ENCODE results near the gene HOXB7.
A peak's percentile ranks its signal among the peaks of the same experiment; 100 is the strongest.

Gene HOXB7

DNA sequence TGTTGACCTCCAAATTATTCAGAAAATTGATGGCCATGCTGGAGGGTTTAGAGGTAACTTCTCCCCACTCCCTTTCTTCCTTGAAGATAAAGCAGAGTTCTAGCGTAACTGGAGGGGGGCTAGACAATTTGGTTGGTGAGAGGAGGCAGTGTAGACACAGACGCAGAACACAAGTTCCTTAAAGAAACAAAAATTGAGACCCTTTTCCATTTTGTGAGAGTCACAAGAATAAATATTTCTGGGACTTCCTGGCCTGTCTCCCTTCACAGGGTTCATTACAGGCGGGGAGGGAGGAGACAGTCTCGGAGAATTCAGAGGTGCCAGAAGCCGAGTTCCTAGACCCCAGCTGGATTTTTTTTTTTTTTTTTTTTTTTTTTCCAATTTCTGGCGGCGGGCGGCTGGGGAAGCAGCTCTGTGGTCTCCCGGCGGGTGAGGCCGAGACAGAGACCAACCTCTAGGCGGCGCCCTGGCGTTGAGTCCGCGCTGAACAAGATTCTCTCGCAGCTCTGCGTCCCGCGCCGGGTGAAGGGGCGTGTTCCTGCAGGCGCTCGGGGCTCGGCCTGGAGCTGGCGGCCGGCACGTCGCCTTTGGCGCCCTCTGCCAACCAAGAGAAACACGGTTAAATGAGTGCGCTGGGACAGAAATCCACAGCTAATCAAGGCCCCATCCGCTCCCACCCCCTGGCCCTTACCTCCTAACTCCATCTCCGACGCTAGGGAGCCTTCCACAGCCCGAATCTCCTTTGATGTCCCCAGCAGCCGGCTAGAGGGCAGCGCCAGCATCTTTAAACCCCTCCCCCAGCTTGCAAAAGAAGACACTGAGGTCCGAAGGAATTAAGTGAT is 25.6 kb upstream of the HOXB7 start:
- DNase-seq (ENCODE audit: low read depth in 2 of 2) = peak; percentile 34 to 37

DNA sequence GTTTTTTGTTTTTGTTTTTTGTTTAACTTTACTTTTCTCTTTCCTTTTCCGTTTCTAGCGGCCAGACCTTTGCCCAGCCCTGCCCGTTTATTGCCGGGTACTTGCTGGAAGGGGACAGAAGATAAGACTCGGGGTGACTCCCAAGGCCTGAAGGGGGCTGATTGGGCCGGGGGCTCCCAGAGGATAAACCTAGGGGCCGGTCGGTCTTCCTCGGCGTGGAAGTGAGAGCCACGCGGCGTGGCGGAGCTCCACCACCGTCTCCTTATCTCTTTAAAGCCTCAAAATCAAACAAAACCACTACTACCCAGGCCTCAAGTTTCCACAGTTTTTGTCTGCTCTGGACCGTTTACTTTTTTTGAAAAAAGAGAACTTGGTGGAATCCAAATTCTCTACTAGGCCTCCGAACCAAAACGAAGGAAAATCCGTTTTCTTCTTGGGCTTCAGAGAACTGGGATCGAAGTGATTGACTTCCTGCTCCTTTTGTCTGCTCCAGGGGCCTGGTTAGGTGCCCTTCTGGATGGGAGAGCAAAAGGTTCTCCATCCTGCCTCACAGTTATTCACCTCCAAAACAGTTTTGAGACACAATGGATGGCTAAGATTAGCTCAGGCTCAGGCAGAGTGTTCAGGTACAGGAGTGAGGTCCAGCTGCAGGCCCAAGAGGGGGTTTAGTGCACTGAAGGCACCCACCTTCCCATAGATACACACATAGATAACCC is 23.8 kb upstream of the HOXB7 start:
- no peak for DNase-seq (ENCODE audit: low read depth in 2 of 2)

DNA sequence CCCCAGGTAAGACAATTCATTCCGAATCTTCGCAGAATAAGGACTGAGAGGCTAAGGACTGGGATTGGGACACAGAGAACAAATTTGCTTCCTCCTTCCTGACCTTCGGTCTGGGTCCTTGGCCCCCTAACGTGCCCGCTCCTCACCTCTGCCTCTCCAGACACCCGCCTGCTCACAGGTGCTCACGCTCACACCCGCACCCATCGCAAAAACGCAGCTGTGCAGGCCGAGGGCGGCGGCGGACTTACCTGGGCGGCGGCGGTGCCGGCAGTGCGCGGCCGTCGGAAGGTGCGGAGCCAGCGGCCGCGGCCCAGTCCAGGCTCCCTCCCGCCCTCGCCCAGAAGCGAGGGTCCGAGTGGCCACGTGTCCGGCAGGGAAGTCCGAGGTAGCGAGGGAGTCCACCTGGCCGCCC is 22.5 kb upstream of the HOXB7 start:
- DNase-seq (ENCODE audit: low read depth in 2 of 2) = no peak

DNA sequence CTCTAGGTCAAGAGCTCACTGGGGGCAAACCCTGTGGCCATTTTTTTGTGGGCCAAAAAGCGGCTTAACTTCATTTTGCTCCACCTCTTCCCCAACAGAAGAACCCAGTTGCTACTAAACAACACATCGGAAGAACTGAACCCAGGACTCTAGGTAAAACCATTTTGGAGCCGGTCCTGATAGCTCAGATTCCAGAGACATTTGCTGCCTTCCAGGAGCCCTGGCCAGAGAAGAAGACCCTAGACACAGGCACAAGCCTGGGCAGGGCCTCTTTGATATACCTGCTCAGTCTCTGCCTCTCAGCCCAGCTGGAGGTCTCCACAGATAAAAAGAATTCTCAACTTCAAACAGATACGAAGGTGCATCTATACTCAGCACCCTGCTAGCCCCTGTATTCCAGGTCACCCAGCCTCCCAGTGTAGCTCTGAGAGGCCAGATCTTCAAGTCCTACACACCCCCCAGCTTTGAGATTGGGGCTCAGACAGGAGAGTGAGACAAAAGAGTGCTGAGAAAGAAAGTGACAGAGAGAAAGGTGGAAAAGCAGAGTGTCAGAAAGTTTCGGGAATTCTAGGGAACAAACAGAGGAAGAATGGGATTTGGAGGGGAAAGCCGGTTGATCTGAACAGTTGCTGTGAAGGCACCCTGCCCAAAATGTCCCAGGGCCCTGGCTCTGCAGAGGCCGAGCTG is 21.9 kb upstream of the HOXB7 start:
- DNase-seq (ENCODE audit: low read depth in 2 of 2) = no peak

DNA sequence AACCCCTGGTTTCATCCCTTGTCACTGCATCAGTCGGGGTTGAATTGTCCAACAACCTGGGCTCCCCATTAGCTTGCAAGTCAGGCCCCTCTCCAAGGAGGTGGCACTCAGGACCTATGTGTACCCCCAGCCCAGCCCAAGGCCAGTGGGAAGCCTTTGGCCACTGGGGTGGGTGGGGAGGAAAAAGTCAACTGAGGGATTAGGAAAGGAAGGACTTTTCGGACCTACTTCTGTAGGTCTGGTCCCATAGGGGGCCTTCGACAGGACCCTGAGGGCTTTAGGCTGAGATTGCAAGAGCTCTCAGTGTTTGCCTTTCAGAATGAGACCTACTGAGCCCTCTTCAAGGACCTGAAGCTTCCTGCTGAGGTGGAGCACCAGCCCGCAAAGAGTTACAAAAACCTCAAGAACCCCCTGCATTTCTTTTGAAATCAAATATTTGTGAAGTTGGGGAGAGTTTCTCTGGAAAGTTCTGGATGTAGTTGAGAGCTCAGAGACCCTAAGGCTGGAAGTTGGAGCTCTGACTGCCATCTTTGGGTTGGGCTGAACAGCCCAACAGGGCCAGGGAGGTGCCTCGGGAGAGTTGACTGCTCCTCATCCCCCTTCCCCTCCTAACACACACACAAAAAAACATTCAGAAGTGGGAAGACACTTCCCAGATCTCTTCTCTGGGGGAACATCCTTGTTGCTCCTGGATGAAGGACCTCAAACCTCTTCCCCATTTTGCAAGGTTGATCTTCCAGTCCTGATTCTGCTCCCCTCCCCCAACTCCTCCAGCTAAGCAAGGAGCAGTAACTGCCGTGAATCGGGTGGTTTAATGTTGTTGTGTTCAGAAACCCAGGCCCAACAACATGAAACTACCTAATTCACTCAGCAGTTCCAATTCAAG is 21.1 kb upstream of the HOXB7 start:
- DNase-seq (ENCODE audit: low read depth in 2 of 2) = no peak

DNA sequence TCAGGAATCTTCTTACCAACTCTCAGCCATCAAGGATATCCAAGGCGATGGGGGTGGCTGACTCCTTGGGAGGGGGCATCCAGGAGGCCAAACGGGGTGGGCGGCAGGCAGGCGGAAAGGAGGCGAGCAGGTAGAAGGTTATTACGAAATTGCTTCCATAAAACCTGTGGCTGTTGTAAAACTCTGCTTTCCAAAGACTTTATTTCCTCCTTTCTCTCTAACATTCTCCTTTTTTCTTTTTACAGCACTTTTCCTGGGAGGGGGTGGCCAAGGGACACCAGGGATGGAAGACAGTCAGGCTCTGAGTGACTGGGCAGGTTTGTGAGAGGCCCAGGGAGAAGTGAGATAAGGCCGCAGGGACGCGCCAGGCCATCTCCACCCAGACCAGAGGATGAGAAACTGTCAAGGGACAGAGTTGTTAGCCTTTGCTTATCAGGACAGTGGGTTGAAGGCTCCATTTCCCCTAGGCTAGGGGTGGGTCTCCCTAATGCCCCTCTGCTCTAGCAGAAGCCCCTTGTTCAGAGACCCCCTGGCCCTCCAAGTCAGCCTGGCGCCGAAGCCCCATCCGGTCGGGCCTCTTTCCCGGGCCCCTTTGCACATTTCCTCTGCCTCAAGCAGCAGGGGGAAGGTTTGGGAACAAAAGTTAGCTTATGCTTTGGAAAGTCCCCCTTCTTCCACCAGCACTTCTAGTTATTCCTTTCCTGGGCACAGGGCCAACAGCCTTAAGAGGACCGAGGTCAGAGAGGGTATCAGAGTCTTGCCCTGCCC is 20.3 kb upstream of the HOXB7 start:
- DNase-seq (ENCODE audit: low read depth in 2 of 2) = no peak

DNA sequence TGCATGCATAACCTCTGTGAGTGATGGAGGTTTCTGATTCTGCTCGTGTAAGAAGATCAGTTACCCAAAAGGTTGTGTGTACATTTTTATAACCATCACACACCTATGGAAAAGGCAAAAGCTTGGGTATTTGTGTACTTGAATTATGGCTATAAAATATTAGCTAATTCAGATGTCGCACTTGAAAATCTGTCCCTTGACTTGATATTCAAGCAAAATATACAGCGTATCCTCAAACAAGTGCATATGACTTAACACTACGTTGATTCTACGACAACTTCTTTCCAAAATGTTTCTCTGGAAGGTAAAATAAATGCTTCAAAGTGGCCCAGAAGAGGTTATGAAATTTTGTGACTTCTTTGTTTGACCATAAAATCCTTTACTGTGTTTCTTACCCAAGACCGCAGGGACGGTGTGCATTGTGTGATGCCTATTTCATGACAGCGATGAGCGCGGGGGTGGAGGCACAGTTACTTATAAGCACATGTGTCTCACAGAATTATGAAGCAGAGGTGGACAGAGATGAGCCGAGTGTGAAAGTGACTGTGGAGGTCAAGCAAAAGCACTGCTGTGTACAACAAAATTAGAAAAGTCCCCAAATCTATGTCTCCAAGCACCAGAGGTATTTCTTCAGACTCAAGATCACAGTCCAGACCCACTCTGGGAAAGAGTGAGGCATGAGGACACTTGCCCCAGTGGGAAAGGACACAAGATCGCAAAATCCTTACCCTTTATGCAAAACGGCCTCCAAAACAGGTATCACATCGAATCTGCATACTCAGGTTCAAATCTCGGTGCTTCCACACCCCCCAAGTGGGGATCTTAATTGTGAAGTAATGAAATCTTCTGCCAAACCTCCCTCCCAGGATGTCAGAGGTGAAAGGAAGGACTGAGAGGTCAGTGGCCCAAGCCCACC is 19.4 kb upstream of the HOXB7 start:
- no peak for DNase-seq (ENCODE audit: low read depth in 2 of 2)

DNA sequence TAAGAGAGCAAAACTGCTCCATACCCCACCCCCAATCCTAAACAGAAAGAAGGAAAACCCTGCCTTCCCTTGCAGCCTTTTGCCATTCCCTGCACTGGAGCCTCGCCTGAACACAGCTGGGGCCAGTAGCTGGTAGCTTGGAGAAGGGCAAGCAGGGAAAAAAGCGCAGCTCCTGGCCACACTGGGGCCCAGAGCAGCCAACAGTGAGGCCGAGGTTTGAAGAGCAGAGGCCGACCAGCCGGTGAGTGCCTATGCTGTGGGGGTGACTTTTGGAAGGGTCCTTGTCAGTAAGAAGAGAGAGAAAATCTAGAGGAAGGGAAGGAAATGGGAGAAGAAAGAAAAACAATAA is 18.6 kb upstream of the HOXB7 start:
- no peak for DNase-seq (ENCODE audit: low read depth in 2 of 2)

DNA sequence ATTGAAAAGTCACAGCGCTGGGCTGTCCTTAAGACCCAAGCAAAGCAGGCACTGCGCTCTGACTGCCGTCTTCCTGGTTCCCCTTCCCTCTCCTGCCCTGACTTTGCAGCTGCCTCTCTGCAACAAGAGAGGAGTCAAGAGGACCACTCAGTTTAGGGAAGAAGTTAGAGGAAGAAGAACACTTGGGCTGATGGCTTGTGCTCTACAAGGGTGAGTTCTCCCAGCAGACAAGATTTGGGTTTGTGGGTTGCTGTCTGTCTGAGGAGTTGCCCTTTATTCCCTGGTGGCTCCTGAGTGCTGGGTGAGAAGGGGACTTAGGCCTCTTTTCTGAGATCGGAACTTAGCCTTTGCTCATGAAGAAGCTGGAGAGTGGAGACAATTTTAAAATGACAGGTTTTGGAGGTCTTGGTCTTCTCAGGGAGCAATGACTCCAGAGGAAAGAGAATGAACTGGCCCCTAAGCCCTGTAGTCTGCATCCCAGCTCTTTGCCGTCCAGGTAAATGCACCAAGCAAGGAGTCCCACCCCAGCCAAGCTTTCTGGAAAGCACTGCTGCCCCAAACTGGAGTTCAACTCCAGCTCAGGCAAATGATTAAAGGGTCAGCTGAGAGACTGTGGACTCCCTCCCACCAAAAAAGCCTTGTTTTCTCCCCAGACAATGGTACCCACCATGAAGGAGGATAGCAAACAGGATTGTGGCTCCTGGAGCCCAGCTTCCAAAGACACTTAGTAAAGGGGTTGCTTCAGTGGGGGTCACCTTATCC is 18.0 kb upstream of the HOXB7 start:
- DNase-seq (ENCODE audit: low read depth in 2 of 2) = no peak

DNA sequence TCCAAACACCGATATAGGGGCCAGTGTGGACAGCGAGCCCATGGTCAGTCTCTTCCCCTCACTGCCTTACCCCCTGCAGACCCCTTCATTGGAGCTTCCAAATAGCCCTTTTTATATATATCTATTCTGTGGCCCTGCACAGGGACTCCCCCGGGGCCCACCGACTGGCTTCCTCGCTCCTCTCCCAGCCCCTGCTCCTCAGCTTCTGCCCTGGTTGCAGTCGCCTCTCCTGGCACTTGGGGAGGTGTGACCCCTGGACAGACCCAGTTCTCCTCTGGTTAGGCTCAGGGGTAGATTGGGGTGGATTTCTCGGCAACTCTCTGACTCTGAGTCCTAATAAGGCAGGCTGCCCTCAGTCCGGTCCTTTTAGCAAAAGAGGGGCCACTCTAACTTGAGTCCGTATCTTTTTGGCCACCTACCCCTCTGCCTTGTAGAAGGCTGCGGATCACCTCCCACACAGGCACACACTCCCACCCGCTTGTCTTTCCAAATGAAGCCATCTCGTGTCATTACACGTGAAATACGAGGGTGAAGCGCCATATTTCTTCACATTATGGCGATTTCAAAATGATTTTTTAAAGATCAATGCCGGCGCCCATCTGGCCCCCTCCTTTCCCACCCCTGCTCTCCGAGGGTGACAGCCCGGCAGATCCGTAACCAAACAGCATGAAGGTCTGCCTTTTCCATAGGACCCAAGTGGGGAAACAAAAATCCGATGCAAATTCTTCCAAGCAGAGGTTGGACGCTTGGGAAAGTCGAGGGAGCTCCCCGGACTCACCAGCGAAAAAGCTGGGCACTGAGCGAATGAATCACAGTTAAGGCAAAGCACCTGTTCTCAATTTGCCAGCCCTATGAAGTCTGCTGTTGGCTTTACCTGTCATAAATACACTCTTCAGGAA is 17.1 kb upstream of the HOXB7 start:
- no peak for DNase-seq (ENCODE audit: low read depth in 2 of 2)

DNA sequence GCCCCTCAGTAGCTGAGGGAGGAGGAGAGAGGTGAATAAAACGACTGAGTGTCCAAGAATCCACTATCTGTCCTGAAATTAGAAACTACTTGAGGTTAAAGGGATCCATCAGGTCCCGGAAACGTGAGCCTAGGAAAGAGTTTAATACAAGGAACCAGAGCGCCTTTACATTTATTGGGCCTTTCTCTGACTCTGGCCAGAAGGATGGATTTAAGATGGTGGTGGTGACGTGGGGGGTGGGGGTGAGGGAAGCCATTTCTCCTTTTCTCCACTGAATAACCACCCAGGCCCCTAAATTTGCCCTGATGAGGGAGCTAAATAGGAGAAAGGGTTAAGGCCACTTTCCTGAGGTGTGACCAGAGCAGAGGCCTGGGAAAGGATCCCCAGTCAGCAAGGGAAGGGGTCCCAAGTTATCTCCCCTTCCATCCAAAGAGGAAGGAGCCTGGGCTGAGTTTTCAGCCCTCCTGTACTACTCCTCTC is 16.3 kb upstream of the HOXB7 start:
- no peak for DNase-seq (ENCODE audit: low read depth in 2 of 2)

DNA sequence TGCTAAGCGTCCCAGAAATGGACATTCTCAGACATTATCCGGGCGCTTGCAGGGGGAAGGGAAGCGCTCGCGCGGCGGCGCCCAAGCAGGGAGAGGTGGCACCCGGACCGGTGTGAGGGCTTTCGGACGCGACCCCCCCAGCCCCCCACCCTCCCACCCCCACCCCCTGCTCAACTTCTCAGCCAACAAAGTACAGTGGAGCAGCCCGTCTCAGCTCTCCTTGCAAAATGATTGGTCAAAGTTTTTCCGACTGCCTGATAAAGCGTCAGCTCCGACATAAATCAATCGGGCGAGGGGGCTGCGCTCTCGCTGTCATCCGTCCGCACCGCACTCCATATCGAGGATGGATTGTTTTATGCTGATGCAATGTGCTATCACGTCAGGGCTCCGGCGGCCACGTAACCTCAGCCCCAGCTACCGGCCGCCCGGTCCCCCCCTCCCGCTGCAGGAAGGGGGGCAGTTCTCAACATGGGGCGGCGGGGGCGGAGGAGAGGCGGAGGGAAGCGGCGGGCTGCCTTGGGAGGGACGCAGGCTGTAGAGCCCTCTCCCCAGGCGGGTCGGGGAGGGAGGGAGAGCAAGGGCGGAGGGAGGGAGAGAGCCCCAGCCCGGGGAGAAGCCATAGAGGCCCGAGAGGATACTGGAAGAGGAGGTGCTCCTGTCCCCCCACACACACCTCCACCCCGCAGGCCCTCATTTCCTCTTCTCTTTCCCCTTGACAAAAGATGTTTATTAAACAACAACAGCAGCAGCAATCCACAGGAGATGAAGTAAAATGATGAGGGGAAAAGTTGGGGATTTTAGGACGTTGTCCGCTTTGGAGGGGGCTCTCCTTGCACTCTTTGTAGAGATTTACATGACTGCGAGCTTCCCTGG is 15.7 kb upstream of the HOXB7 start, which contains the start of gene HOXB9:
TSS of gene HOXB9 (minus strand) at position 114 of the 873 bp plus-strand sequence. CDS start at position 25, 89 bp downstream.
- DNase-seq (ENCODE audit: low read depth in 2 of 2) = no peak

DNA sequence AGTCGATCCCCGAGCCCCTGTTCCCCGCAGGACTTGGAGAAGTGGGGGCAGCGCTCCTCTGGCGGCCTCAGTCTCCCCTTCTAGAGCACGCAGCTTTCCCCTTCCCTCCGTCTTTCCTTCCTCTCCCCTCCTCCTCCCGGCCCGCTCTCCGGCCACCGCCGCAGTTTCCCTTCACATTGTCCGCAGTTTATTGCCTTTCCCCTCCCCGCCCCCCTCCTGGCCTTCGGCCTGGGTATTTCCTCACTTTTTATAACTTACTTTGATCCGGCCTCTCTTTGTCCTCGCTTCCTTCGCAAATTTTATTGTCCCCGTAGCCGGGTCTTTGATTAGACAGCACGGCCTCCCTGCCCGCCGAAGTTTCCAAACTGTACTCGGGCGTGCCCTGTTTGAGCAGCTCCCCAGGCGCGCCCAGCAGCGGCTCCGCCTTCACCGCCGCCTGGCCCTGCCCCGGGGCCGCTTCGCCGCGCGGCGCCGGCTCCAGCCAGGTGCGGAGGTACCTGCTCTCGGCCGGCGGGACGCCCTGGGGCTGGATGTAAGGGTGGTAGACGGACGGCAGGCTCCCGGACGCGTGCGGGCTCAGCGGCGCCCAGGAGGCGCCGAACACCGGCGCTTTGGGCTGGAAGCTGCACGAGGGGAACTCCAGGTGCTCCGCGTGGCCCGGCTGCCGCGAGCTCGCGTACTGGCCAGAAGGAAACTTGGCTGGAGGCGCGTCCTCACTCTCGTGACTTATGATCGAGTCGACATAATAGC is 14.9 kb upstream of the HOXB7 start:
- no peak for DNase-seq (ENCODE audit: low read depth in 2 of 2)

DNA sequence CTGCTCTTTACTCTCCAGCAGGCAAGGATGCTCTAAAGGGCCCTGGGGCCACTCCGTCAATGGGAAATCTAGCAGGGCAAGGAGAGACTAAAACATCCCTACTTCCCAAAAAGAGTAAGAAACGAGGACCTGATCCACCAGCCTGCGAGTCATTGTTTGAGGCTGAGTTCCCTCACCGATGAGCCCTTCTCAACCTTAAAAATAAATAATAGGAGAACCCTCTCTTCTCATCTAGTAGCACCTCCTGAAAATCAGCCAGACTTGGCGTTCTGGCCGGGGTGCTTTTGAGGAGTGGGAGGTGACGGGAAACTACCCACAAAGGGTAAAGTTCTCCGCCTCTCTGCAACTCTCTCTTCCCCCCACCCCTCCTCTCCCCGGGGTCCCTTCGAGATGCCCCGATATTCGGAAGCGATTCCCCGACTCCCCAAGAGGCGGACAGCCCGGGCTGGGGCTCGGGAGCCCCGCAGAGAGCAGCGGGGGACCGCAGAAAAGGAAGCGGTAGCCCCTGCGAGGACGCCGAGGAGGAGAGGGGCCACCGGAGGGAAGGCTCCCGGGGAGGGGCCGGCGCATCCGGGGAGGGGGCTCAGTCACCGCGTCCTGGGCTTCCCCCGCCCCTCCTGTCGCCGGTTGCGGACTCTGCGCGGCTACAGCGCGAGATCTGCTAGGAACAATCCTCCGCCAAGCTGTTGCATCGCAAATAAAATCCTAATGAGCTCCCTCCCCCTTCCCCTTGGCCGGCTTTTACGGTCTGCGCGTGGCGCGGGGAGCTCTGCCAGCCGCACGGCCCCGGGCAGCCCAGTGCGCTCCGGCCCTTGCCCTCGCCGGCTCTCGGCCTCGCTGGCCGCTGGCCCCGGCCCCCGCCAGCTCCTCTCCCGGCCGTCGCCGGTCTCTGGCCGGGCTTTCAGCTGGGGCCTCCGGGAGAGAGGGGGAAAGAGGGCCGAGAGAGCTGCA is 14.0 kb upstream of the HOXB7 start:
- DNase-seq (ENCODE audit: low read depth in 2 of 2) = no peak

DNA sequence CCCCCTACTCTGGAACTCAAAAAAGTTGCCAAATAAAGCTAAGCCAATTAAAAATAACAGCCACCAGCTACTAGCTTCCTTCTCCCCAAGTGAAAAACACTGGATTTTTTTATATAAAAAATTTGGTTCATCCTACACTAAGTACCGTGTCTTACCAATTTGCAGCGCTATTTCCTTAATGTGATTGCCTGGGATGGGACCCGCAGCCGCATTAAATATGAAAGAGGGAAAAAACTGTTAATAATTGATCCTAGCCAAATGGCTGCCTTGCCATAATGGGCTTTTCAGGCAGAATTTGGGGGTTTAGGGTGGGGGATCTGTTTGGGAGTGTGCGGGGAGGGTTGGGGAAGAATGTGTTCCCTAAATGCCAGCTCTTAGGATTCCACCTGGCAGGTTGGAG is 13.3 kb upstream of the HOXB7 start:
- no peak for DNase-seq (ENCODE audit: low read depth in 2 of 2)
